GM19455 (cell line): ENCODE results near the gene SMCHD1.
"Not testable (repeated sequence)": the region's sequence is repeated elsewhere in the genome, so short reads cannot be mapped to it uniquely, and the experiment has no call there.

Experiments used
- ATAC-seq: cut with Tn5 transposase; IDR thresholded peaks from one replicate; pipeline ENCODE4 v1.9.1; 2021; ENCODE audit not compliant: unreplicated experiment

The SMCHD1 gene

GRCh38 chr18:2656981-2657512 lies 1.5 kb downstream of the SMCHD1 start:
- no peak for ATAC-seq

- ATAC-seq, result no peak
These were observed 2.4 kb downstream of the SMCHD1 start for GRCh38 chr18:2657788-2658458.

- ATAC-seq, result not testable (repeated sequence)
These were observed 5.3 kb downstream of the SMCHD1 start for GRCh38 chr18:2660849-2661248.

- not testable (repeated sequence) for ATAC-seq
These were observed 6.8 kb downstream of the SMCHD1 start for GRCh38 chr18:2662288-2662687.

- ATAC-seq, result no peak
These were observed 7.5 kb downstream of the SMCHD1 start for GRCh38 chr18:2662990-2663389.

- ATAC-seq, result no peak
These were observed 16.9 kb downstream of the SMCHD1 start for GRCh38 chr18:2672410-2672809.

GRCh38 chr18:2672872-2673271 lies 17.3 kb downstream of the SMCHD1 start:
- no peak for ATAC-seq

GRCh38 chr18:2678933-2679332 lies 23.4 kb downstream of the SMCHD1 start:
- not testable (repeated sequence) for ATAC-seq

GRCh38 chr18:2680216-2680792 lies 24.8 kb downstream of the SMCHD1 start:
- no peak for ATAC-seq

- no peak for ATAC-seq
These were observed 26.6 kb downstream of the SMCHD1 start for GRCh38 chr18:2681993-2682603.

- no peak for ATAC-seq
These were observed 27.5 kb downstream of the SMCHD1 start for GRCh38 chr18:2683055-2683454.

- no peak for ATAC-seq
These were observed 30.9 kb downstream of the SMCHD1 start for GRCh38 chr18:2686349-2686968.

- peak; percentile 66 for ATAC-seq
These were observed 32.0 kb downstream of the SMCHD1 start for GRCh38 chr18:2687390-2688001.

GRCh38 chr18:2692508-2692907 lies 37.0 kb downstream of the SMCHD1 start:
- no peak for ATAC-seq

GRCh38 chr18:2697184-2697583 lies 41.7 kb downstream of the SMCHD1 start:
- ATAC-seq, result no peak

- ATAC-seq, result no peak
These were observed 43.5 kb downstream of the SMCHD1 start for GRCh38 chr18:2699001-2699400.

- ATAC-seq, result no peak
These were observed 49.0 kb downstream of the SMCHD1 start for GRCh38 chr18:2704541-2704940.

GRCh38 chr18:2706903-2707302 lies 51.4 kb downstream of the SMCHD1 start:
- no peak for ATAC-seq

GRCh38 chr18:2707551-2708168 lies 52.1 kb downstream of the SMCHD1 start:
- no peak for ATAC-seq

- ATAC-seq, result no peak
These were observed 53.8 kb downstream of the SMCHD1 start for GRCh38 chr18:2709316-2709715.

- ATAC-seq, result no peak
These were observed 58.6 kb downstream of the SMCHD1 start for GRCh38 chr18:2714140-2714539.
